SK-N-SH treated with all-trans-retinoic acid at 6 μM for 48 hours (cell line): ENCODE measurements around the gene MEIKIN.
A peak's percentile ranks its signal among the peaks of the same experiment; 100 is the strongest.

Experiments
- ATAC-seq: fragments of 200-7000 bp; cut with Tn5 transposase; 3 replicates; pipeline ENCODE4 v1.9.1; 2020; ENCODE audit warnings: mild to moderate bottlenecking, moderate library complexity
- ARNTL ChIP-seq: fragments of 450-650 bp; formaldehyde crosslinking; IDR thresholded peaks from 2 replicates; pipeline ENCODE4 v1.5.0; 2020; ENCODE audit warnings: low read depth, mild to moderate bottlenecking, moderate library complexity, borderline replicate concordance
- BACH2 ChIP-seq: fragments of 250-450 bp; sonication (Bioruptor Pico); IDR thresholded peaks from 2 replicates; pipeline ENCODE4 v1.9.0; 2021; ENCODE audit warnings: mild to moderate bottlenecking, borderline replicate concordance
- CREB5 ChIP-seq: fragments of 250-450 bp; sonication (Bioruptor Pico); IDR thresholded peaks from 2 replicates; pipeline ENCODE4 v1.5.1; 2020; ENCODE audit warnings: low read depth, mild to moderate bottlenecking, moderate library complexity
- CSDC2 ChIP-seq: fragments of 250-450 bp; sonication (Bioruptor Pico); IDR thresholded peaks from 2 replicates; pipeline ENCODE4 v1.5.0; 2020; ENCODE audit warnings: mild to moderate bottlenecking, moderate library complexity
- CSRNP3 ChIP-seq: fragments of 250-450 bp; sonication (Bioruptor Pico); IDR thresholded peaks from 2 replicates; pipeline ENCODE4 v1.5.1; 2021; ENCODE audit warnings: mild to moderate bottlenecking, moderate library complexity
- ESRRG ChIP-seq: fragments of 250-450 bp; sonication (Bioruptor Pico); IDR thresholded peaks from 2 replicates; pipeline ENCODE4 v1.6.1; 2021; ENCODE audit warnings: mild to moderate bottlenecking
- GLIS3 ChIP-seq: fragments of 250-450 bp; sonication (Bioruptor Pico); IDR thresholded peaks from 2 replicates; pipeline ENCODE4 v1.5.0; 2020; ENCODE audit warnings: mild to moderate bottlenecking, moderate library complexity
- ISL1 ChIP-seq: fragments of 250-450 bp; sonication (Bioruptor Pico); IDR thresholded peaks from 2 replicates; pipeline ENCODE4 v2.1.2; 2022; ENCODE audit warnings: mild to moderate bottlenecking, moderate library complexity
- OSR1 ChIP-seq: fragments of 250-450 bp; sonication (Bioruptor Pico); IDR thresholded peaks from 2 replicates; pipeline ENCODE4 v1.8.0; 2022; ENCODE audit warnings: moderate library complexity, mild to moderate bottlenecking, inconsistent platforms
- PATZ1 ChIP-seq: fragments of 250-450 bp; sonication (Bioruptor Pico); IDR thresholded peaks from 2 replicates; pipeline ENCODE4 v1.8.0; 2020; ENCODE audit warnings: mild to moderate bottlenecking, moderate library complexity, borderline replicate concordance
- POU6F1 ChIP-seq: fragments of 250-450 bp; sonication (Bioruptor Pico); IDR thresholded peaks from 2 replicates; pipeline ENCODE4 v1.8.0; 2021; ENCODE audit warnings: low read depth, mild to moderate bottlenecking, moderate library complexity, borderline replicate concordance
- RARB ChIP-seq: fragments of 250-450 bp; sonication (Bioruptor Pico); IDR thresholded peaks from 2 replicates; pipeline ENCODE4 v1.8.0; 2021; ENCODE audit warnings: mild to moderate bottlenecking, moderate library complexity
- SNAI2 ChIP-seq: fragments of 250-450 bp; sonication (Bioruptor Pico); IDR thresholded peaks from 2 replicates; pipeline ENCODE4 v1.5.0; 2020; ENCODE audit warnings: mild to moderate bottlenecking, moderate library complexity
- TCF4 ChIP-seq: fragments of 250-450 bp; sonication (Bioruptor Pico); IDR thresholded peaks from 2 replicates; pipeline ENCODE4 v1.8.0; 2021; ENCODE audit warnings: mild to moderate bottlenecking, moderate library complexity, borderline replicate concordance
- TOX ChIP-seq: fragments of 250-450 bp; sonication (Bioruptor Pico); IDR thresholded peaks from 2 replicates; pipeline ENCODE4 v1.8.0; 2021; ENCODE audit warnings: mild to moderate bottlenecking, moderate library complexity, borderline replicate concordance
- TSHZ2 ChIP-seq: fragments of 250-450 bp; sonication (Bioruptor Pico); IDR thresholded peaks from 2 replicates; pipeline ENCODE4 v1.5.0; 2020; ENCODE audit warnings: mild to moderate bottlenecking, moderate library complexity
- ZC3H10 ChIP-seq: fragments of 250-450 bp; sonication (Bioruptor Pico); IDR thresholded peaks from 2 replicates; pipeline ENCODE4 v1.5.1; 2021; ENCODE audit warnings: mild to moderate bottlenecking, moderate library complexity
- ZFP3 ChIP-seq: fragments of 250-450 bp; sonication (Bioruptor Pico); IDR thresholded peaks from 2 replicates; pipeline ENCODE4 v1.5.0; 2020; ENCODE audit warnings: mild to moderate bottlenecking, moderate library complexity
- ZFP30 ChIP-seq: fragments of 450-650 bp; formaldehyde crosslinking; IDR thresholded peaks from 2 replicates; pipeline ENCODE4 v1.5.0; 2022; ENCODE audit warnings: mild to moderate bottlenecking, moderate library complexity
- ZNF565 ChIP-seq: fragments of 450-650 bp; formaldehyde crosslinking; conservative IDR thresholded peaks from 2 replicates; pipeline ENCODE4 v1.5.0; 2020; ENCODE audit warnings: low read depth, mild to moderate bottlenecking, moderate library complexity
- ZNF70 ChIP-seq: fragments of 450-650 bp; formaldehyde crosslinking; IDR thresholded peaks from 2 replicates; pipeline ENCODE4 v1.5.0; 2020; ENCODE audit warnings: mild to moderate bottlenecking, moderate library complexity
- ZNF8 ChIP-seq: fragments of 450-650 bp; formaldehyde crosslinking; IDR thresholded peaks from 2 replicates; pipeline ENCODE4 v1.5.0; 2020; ENCODE audit warnings: mild to moderate bottlenecking, moderate library complexity

Gene MEIKIN

GRCh38 chr5:131790550-131790949 lies 154.9 kb downstream of the MEIKIN start:
- ATAC-seq: no peak
- TF ChIP-seq SNAI2 (CRISPR knock-in tag): no peak
- TF ChIP-seq ESRRG: no peak
- no peak for TF ChIP-seq RARB
- no peak for TF ChIP-seq CSDC2
- TF ChIP-seq ARNTL (CRISPR knock-in tag): no peak
- no peak for TF ChIP-seq ZNF70 (CRISPR knock-in tag)
- no peak for TF ChIP-seq POU6F1 (CRISPR knock-in tag)
- TF ChIP-seq BACH2: no peak
- no peak for TF ChIP-seq TOX (CRISPR knock-in tag)
- TF ChIP-seq ZNF565 (CRISPR knock-in tag): no peak
- TF ChIP-seq ZFP3 (CRISPR knock-in tag): no peak
- no peak for TF ChIP-seq CREB5 (CRISPR knock-in tag)
- no peak for TF ChIP-seq PATZ1 (CRISPR knock-in tag)
- no peak for TF ChIP-seq ISL1 (CRISPR knock-in tag)
- no peak for TF ChIP-seq TCF4 (CRISPR knock-in tag)
- TF ChIP-seq ZFP30: no peak
- TF ChIP-seq OSR1 (CRISPR knock-in tag): no peak
- TF ChIP-seq ZNF8: no peak
- no peak for TF ChIP-seq TSHZ2
- TF ChIP-seq CSRNP3: no peak

GRCh38 chr5:131789765-131790164 lies 155.7 kb downstream of the MEIKIN start:
- TF ChIP-seq TOX (CRISPR knock-in tag) (no peak), ZC3H10 (CRISPR knock-in tag) (no peak), SNAI2 (CRISPR knock-in tag) (no peak), ESRRG (no peak), BACH2 (no peak), ARNTL (CRISPR knock-in tag) (no peak), TSHZ2 (no peak), TCF4 (CRISPR knock-in tag) (peak; percentile 63), OSR1 (CRISPR knock-in tag) (no peak), GLIS3 (CRISPR knock-in tag) (no peak), CSDC2 (no peak), ZNF70 (CRISPR knock-in tag) (0 out of 2 replicates have a peak, but pooled peaks have one; percentile 1), POU6F1 (CRISPR knock-in tag) (no peak)
- TF ChIP-seq, all 23 proteins: peak for 2
- peak; percentile 75 for ATAC-seq
